ENCODE results near the gene NOLC1.

GRCh38 chr10:102120991-102121738 lies 31.0 kb upstream of the NOLC1 start:
- TF ChIP-seq CTCF (IDR thresholded peaks at IDR 0.05) (no peak), POLR2A (IDR thresholded peaks at IDR 0.05) (no peak)

All from heart left ventricle (tissue), 13 donors.